Measurements from ENCODE around the gene ANXA7. TPM values are rescaled to one million over a fixed set of nuclear protein-coding genes. Genes with fewer than 3 reads are reported as not detected.

The ANXA7 gene
- total RNA-seq, 1 experiment from 2014 or later: 67.8 TPM

DNA sequence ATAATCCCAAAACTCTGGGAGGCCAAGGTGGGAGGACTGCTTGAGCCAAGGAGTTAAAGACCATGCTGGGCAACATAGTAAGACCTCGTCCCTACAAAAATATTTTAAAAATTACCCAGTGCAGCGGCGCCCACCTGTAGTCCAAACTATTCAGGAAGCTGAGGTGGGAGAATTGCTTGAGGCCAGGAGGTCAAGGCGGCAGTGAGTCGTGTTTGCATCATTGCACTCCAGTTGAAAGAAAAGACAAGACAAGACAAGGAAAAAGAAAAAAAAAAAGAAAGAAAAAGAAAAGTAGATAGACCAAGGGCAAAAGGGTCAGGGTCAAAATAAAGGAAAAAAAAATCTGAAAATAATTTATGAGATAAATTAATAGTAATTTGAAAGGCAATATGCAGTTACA lies 5.8 kb downstream of the ANXA7 start:
- H3K27me3 Mint-ChIP-seq (ENCODE audit: low read depth): no peaks in the 10 kb centered on the region
- DNase-seq (ENCODE audit: low spot score) (no peak), ATAC-seq (no peak)
- no peak for TF ChIP-seq ETV6 (CRISPR knock-in tag; IDR thresholded peaks at IDR 0.05)
- TF ChIP-seq, protein P1, sequence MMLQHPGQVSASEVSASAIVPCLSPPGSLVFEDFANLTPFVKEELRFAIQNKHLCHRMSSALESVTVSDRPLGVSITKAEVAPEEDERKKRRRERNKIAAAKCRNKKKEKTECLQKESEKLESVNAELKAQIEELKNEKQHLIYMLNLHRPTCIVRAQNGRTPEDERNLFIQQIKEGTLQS (CRISPR knock-in tag; conservative IDR thresholded peaks at IDR 0.05): no peak
- TF ChIP-seq TCF7 (CRISPR knock-in tag; IDR thresholded peaks at IDR 0.05; ENCODE audit: low read depth): no peak
- TF ChIP-seq, protein P2, sequence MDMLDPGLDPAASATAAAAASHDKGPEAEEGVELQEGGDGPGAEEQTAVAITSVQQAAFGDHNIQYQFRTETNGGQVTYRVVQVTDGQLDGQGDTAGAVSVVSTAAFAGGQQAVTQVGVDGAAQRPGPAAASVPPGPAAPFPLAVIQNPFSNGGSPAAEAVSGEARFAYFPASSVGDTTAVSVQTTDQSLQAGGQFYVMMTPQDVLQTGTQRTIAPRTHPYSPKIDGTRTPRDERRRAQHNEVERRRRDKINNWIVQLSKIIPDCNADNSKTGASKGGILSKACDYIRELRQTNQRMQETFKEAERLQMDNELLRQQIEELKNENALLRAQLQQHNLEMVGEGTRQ (CRISPR knock-in tag; IDR thresholded peaks at IDR 0.05): no peak
- TF ChIP-seq MYBL2 (CRISPR knock-in tag; IDR thresholded peaks at IDR 0.05): no peak
- TF ChIP-seq, protein P3, sequence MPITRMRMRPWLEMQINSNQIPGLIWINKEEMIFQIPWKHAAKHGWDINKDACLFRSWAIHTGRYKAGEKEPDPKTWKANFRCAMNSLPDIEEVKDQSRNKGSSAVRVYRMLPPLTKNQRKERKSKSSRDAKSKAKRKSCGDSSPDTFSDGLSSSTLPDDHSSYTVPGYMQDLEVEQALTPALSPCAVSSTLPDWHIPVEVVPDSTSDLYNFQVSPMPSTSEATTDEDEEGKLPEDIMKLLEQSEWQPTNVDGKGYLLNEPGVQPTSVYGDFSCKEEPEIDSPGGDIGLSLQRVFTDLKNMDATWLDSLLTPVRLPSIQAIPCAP (CRISPR knock-in tag; IDR thresholded peaks at IDR 0.05): no peak
- TF ChIP-seq FOXJ3 (CRISPR knock-in tag; IDR thresholded peaks at IDR 0.05; ENCODE audit: borderline replicate concordance): no peak
- TF ChIP-seq, protein P4, sequence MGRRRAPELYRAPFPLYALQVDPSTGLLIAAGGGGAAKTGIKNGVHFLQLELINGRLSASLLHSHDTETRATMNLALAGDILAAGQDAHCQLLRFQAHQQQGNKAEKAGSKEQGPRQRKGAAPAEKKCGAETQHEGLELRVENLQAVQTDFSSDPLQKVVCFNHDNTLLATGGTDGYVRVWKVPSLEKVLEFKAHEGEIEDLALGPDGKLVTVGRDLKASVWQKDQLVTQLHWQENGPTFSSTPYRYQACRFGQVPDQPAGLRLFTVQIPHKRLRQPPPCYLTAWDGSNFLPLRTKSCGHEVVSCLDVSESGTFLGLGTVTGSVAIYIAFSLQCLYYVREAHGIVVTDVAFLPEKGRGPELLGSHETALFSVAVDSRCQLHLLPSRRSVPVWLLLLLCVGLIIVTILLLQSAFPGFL (CRISPR knock-in tag; IDR thresholded peaks at IDR 0.05; ENCODE audit: borderline replicate concordance): no peak
- TF ChIP-seq, protein P5, sequence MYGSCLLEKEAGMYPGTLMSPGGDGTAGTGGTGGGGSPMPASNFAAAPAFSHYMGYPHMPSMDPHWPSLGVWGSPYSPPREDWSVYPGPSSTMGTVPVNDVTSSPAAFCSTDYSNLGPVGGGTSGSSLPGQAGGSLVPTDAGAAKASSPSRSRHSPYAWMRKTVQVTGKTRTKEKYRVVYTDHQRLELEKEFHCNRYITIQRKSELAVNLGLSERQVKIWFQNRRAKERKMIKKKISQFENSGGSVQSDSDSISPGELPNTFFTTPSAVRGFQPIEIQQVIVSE (CRISPR knock-in tag; IDR thresholded peaks at IDR 0.05; ENCODE audit: borderline replicate concordance): no peak
- TF ChIP-seq ZNF416 (CRISPR knock-in tag; IDR thresholded peaks at IDR 0.05): no peak
- TF ChIP-seq, protein P6, sequence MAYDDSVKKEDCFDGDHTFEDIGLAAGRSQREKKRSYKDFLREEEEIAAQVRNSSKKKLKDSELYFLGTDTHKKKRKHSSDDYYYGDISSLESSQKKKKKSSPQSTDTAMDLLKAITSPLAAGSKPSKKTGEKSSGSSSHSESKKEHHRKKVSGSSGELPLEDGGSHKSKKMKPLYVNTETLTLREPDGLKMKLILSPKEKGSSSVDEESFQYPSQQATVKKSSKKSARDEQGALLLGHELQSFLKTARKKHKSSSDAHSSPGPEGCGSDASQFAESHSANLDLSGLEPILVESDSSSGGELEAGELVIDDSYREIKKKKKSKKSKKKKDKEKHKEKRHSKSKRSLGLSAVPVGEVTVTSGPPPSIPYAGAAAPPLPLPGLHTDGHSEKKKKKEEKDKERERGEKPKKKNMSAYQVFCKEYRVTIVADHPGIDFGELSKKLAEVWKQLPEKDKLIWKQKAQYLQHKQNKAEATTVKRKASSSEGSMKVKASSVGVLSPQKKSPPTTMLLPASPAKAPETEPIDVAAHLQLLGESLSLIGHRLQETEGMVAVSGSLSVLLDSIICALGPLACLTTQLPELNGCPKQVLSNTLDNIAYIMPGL (CRISPR knock-in tag; IDR thresholded peaks at IDR 0.05): no peak
- no peak for TF ChIP-seq KAT7 (CRISPR knock-in tag; IDR thresholded peaks at IDR 0.05; ENCODE audit: borderline replicate concordance)
- no peak for TF ChIP-seq NFATC4 (CRISPR knock-in tag; IDR thresholded peaks at IDR 0.05)
- no peak for TF ChIP-seq NR2C2 (CRISPR knock-in tag; IDR thresholded peaks at IDR 0.05)
- no peak for TF ChIP-seq EMX1 (CRISPR knock-in tag; IDR thresholded peaks at IDR 0.05)
- TF ChIP-seq ZNF138 (CRISPR knock-in tag; conservative IDR thresholded peaks at IDR 0.05): no peak
- TF ChIP-seq ELF4 (CRISPR knock-in tag; IDR thresholded peaks at IDR 0.05; ENCODE audit: low read depth): no peak
- TF ChIP-seq, protein P7, sequence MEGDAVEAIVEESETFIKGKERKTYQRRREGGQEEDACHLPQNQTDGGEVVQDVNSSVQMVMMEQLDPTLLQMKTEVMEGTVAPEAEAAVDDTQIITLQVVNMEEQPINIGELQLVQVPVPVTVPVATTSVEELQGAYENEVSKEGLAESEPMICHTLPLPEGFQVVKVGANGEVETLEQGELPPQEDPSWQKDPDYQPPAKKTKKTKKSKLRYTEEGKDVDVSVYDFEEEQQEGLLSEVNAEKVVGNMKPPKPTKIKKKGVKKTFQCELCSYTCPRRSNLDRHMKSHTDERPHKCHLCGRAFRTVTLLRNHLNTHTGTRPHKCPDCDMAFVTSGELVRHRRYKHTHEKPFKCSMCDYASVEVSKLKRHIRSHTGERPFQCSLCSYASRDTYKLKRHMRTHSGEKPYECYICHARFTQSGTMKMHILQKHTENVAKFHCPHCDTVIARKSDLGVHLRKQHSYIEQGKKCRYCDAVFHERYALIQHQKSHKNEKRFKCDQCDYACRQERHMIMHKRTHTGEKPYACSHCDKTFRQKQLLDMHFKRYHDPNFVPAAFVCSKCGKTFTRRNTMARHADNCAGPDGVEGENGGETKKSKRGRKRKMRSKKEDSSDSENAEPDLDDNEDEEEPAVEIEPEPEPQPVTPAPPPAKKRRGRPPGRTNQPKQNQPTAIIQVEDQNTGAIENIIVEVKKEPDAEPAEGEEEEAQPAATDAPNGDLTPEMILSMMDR (IDR thresholded peaks at IDR 0.05): no peak
- TF ChIP-seq ZNF219 (CRISPR knock-in tag; IDR thresholded peaks at IDR 0.05; ENCODE audit: borderline replicate concordance): no peak
- TF ChIP-seq, protein P8, sequence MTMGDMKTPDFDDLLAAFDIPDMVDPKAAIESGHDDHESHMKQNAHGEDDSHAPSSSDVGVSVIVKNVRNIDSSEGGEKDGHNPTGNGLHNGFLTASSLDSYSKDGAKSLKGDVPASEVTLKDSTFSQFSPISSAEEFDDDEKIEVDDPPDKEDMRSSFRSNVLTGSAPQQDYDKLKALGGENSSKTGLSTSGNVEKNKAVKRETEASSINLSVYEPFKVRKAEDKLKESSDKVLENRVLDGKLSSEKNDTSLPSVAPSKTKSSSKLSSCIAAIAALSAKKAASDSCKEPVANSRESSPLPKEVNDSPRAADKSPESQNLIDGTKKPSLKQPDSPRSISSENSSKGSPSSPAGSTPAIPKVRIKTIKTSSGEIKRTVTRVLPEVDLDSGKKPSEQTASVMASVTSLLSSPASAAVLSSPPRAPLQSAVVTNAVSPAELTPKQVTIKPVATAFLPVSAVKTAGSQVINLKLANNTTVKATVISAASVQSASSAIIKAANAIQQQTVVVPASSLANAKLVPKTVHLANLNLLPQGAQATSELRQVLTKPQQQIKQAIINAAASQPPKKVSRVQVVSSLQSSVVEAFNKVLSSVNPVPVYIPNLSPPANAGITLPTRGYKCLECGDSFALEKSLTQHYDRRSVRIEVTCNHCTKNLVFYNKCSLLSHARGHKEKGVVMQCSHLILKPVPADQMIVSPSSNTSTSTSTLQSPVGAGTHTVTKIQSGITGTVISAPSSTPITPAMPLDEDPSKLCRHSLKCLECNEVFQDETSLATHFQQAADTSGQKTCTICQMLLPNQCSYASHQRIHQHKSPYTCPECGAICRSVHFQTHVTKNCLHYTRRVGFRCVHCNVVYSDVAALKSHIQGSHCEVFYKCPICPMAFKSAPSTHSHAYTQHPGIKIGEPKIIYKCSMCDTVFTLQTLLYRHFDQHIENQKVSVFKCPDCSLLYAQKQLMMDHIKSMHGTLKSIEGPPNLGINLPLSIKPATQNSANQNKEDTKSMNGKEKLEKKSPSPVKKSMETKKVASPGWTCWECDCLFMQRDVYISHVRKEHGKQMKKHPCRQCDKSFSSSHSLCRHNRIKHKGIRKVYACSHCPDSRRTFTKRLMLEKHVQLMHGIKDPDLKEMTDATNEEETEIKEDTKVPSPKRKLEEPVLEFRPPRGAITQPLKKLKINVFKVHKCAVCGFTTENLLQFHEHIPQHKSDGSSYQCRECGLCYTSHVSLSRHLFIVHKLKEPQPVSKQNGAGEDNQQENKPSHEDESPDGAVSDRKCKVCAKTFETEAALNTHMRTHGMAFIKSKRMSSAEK (CRISPR knock-in tag; IDR thresholded peaks at IDR 0.05; ENCODE audit: borderline replicate concordance): no peak
- peaks cover 23% of the 10 kb centered on the region for H3K4me1 Mint-ChIP-seq
- no peak overlapping the region for H3K4me3 Mint-ChIP-seq
- POLR2A ChIA-PET: no interaction called here
- no peaks in the 10 kb centered on the region for H3K36me3 Mint-ChIP-seq
- H3K9me3 Mint-ChIP-seq: no peaks in the 10 kb centered on the region
- H3K27ac Mint-ChIP-seq: no peak overlapping the region; the same call in 1 of the 2 replicates
- CTCF ChIA-PET: interaction anchor here (2.1 kb wide), 1 partner anchor 10 kb away, joined by 11 read pairs; no protein-coding TSS in a partner anchor

Measured in WTC11 (cell line).